Measurements from ENCODE around the gene RAB14.
"Not testable (repeated sequence)": the region's sequence is repeated elsewhere in the genome, so short reads cannot be mapped to it uniquely, and the experiment has no call there.

RAB14 gene

GRCh38 chr9:121179930-121180681 lies 21.6 kb downstream of the RAB14 start:
- H3K4me3 Mint-ChIP-seq: no peak overlapping the region
- no peaks in the 10 kb centered on the region for H3K27me3 Mint-ChIP-seq
- H3K4me1 Mint-ChIP-seq (ENCODE audit: low read depth in 2 of 2): peaks cover 11 to 45% of the 10 kb centered on the region in 2 donors
- ATAC-seq (replicated peaks) (no peak), DNase-seq (no peak)
- H3K36me3 Mint-ChIP-seq (ENCODE audit: insufficient read depth): peaks cover 74% of the 10 kb centered on the region
- H3K9me3 Mint-ChIP-seq: no peaks in the 10 kb centered on the region
- H3K27ac Mint-ChIP-seq: peak overlapping the region; percentile 14 to 87

- ATAC-seq (replicated peaks); H3K4me3 Mint-ChIP-seq; H3K9me3 Mint-ChIP-seq; H3K27me3 Mint-ChIP-seq; DNase-seq: not testable (repeated sequence)
- Mint-ChIP-seq H3K27ac (peak overlapping the region in 1 of 2 donors; percentile 87), H3K36me3 (ENCODE audit: insufficient read depth) (peaks cover 77% of the 10 kb centered on the region), H3K4me1 (ENCODE audit: low read depth in 2 of 2) (peaks cover 6 to 38% of the 10 kb centered on the region in 2 donors)
Observed at GRCh38 chr9:121179373-121179721, 22.3 kb downstream of the RAB14 start.

- Mint-ChIP-seq H3K27ac (peak overlapping the region; percentile 6 to 62), H3K9me3 (no peaks in the 10 kb centered on the region), H3K36me3 (ENCODE audit: insufficient read depth) (peaks cover 79% of the 10 kb centered on the region), H3K27me3 (no peaks in the 10 kb centered on the region), H3K4me1 (ENCODE audit: low read depth in 2 of 2) (peaks cover 5 to 35% of the 10 kb centered on the region in 2 donors), H3K4me3 (no peak overlapping the region)
- ATAC-seq (replicated peaks): no peak
- no peak for DNase-seq
Observed at GRCh38 chr9:121178676-121179372, 22.8 kb downstream of the RAB14 start.

GRCh38 chr9:121173501-121173900 lies 28.2 kb downstream of the RAB14 start:
- peaks cover 79% of the 10 kb centered on the region for H3K36me3 Mint-ChIP-seq (ENCODE audit: insufficient read depth)

GRCh38 chr9:121172726-121173487 lies 28.8 kb downstream of the RAB14 start:
- H3K4me3 Mint-ChIP-seq: no peak overlapping the region
- DNase-seq (no peak), ATAC-seq (replicated peaks) (no peak)
- peaks cover 8 to 18% of the 10 kb centered on the region in 2 donors for H3K4me1 Mint-ChIP-seq (ENCODE audit: low read depth in 2 of 2)
- H3K36me3 Mint-ChIP-seq (ENCODE audit: insufficient read depth): peaks cover 79% of the 10 kb centered on the region
- H3K27me3 Mint-ChIP-seq: no peaks in the 10 kb centered on the region
- H3K27ac Mint-ChIP-seq: peak overlapping the region; percentile 84
- H3K9me3 Mint-ChIP-seq: no peaks in the 10 kb centered on the region

More at GRCh38 chr9:121173501-121173900, 28.2 kb downstream of the RAB14 start:
- Mint-ChIP-seq H3K4me1 (ENCODE audit: low read depth in 2 of 2) (peaks cover 5 to 14% of the 10 kb centered on the region in 2 donors), H3K4me3 (no peak overlapping the region), H3K27me3 (no peaks in the 10 kb centered on the region), H3K27ac (peak overlapping the region; percentile 84), H3K9me3 (no peaks in the 10 kb centered on the region)
- ATAC-seq (replicated peaks) (no peak), DNase-seq (no peak)

- ATAC-seq (replicated peaks) (no peak), DNase-seq (no peak)
- H3K4me3 Mint-ChIP-seq: no peak overlapping the region
- peaks cover 81% of the 10 kb centered on the region for H3K36me3 Mint-ChIP-seq (ENCODE audit: insufficient read depth)
- no peaks in the 10 kb centered on the region for H3K27me3 Mint-ChIP-seq
- H3K27ac Mint-ChIP-seq: peak overlapping the region; percentile 20 to 25
- no peaks in the 10 kb centered on the region for H3K9me3 Mint-ChIP-seq
- peaks cover 9 to 18% of the 10 kb centered on the region in 2 donors for H3K4me1 Mint-ChIP-seq (ENCODE audit: low read depth in 2 of 2)
Observed at GRCh38 chr9:121171236-121171635, 30.4 kb downstream of the RAB14 start.

GRCh38 chr9:121169094-121169601 lies 32.5 kb downstream of the RAB14 start:
- ATAC-seq (replicated peaks): peak; percentile 58
- Mint-ChIP-seq H3K27me3 (no peaks in the 10 kb centered on the region), H3K36me3 (ENCODE audit: insufficient read depth) (peaks cover 86% of the 10 kb centered on the region), H3K4me3 (no peak overlapping the region), H3K27ac (peak overlapping the region; percentile 72 to 91), H3K4me1 (ENCODE audit: low read depth in 2 of 2) (peaks cover 9 to 17% of the 10 kb centered on the region in 2 donors), H3K9me3 (no peaks in the 10 kb centered on the region)
- no peak for DNase-seq

GRCh38 chr9:121168052-121168451 lies 33.6 kb downstream of the RAB14 start:
- H3K9me3 Mint-ChIP-seq: no peaks in the 10 kb centered on the region
- H3K27ac Mint-ChIP-seq: peak overlapping the region; percentile 1 to 91

GRCh38 chr9:121160025-121160424 lies 41.6 kb downstream of the RAB14 start:
- Mint-ChIP-seq H3K27me3 (no peaks in the 10 kb centered on the region), H3K9me3 (no peaks in the 10 kb centered on the region), H3K36me3 (ENCODE audit: insufficient read depth) (peaks cover 86% of the 10 kb centered on the region), H3K4me1 (ENCODE audit: low read depth in 2 of 2) (peaks cover 5 to 13% of the 10 kb centered on the region in 2 donors), H3K4me3 (no peak overlapping the region), H3K27ac (no peak overlapping the region)
- ATAC-seq (replicated peaks) (no peak), DNase-seq (no peak)

More at GRCh38 chr9:121168052-121168451, 33.6 kb downstream of the RAB14 start:
- Mint-ChIP-seq H3K27me3 (no peaks in the 10 kb centered on the region), H3K4me1 (ENCODE audit: low read depth in 2 of 2) (peaks cover 7 to 11% of the 10 kb centered on the region in 2 donors), H3K36me3 (ENCODE audit: insufficient read depth) (peaks cover 86% of the 10 kb centered on the region), H3K4me3 (no peak overlapping the region)
- ATAC-seq (replicated peaks) (no peak), DNase-seq (no peak)

- H3K4me1 Mint-ChIP-seq (ENCODE audit: low read depth in 2 of 2): peaks cover 8 to 13% of the 10 kb centered on the region in 2 donors
- DNase-seq (no peak), ATAC-seq (replicated peaks) (no peak)
- no peaks in the 10 kb centered on the region for H3K27me3 Mint-ChIP-seq
- H3K4me3 Mint-ChIP-seq: no peak overlapping the region
- no peaks in the 10 kb centered on the region for H3K9me3 Mint-ChIP-seq
- no peak overlapping the region for H3K27ac Mint-ChIP-seq
- H3K36me3 Mint-ChIP-seq (ENCODE audit: insufficient read depth): peaks cover 77% of the 10 kb centered on the region
Observed at GRCh38 chr9:121157939-121158338, 43.7 kb downstream of the RAB14 start.

- H3K36me3 Mint-ChIP-seq (ENCODE audit: insufficient read depth): peaks cover 71% of the 10 kb centered on the region
- peaks cover 8 to 18% of the 10 kb centered on the region in 2 donors for H3K4me1 Mint-ChIP-seq (ENCODE audit: low read depth in 2 of 2)
- no peak overlapping the region for H3K4me3 Mint-ChIP-seq
- H3K9me3 Mint-ChIP-seq: no peaks in the 10 kb centered on the region
- no peak overlapping the region for H3K27ac Mint-ChIP-seq
- ATAC-seq (replicated peaks) (peak; percentile 94), DNase-seq (peak in 1 of 3 experiments; percentile 17)
- H3K27me3 Mint-ChIP-seq: no peaks in the 10 kb centered on the region
Observed at GRCh38 chr9:121156263-121156731, 45.4 kb downstream of the RAB14 start.

- H3K4me3 Mint-ChIP-seq: no peak overlapping the region
- no peak overlapping the region for H3K27ac Mint-ChIP-seq
- peaks cover 69% of the 10 kb centered on the region for H3K36me3 Mint-ChIP-seq (ENCODE audit: insufficient read depth)
Observed at GRCh38 chr9:121154782-121155181, 46.9 kb downstream of the RAB14 start.

GRCh38 chr9:121153642-121154041 lies 48.0 kb downstream of the RAB14 start:
- no peaks in the 10 kb centered on the region for H3K27me3 Mint-ChIP-seq
- DNase-seq (no peak), ATAC-seq (replicated peaks) (no peak)
- peaks cover 8 to 18% of the 10 kb centered on the region in 2 donors for H3K4me1 Mint-ChIP-seq (ENCODE audit: low read depth in 2 of 2)
- H3K27ac Mint-ChIP-seq: peak overlapping the region in 1 of 2 donors; percentile 16
- peaks cover 71% of the 10 kb centered on the region for H3K36me3 Mint-ChIP-seq (ENCODE audit: insufficient read depth)
- no peaks in the 10 kb centered on the region for H3K9me3 Mint-ChIP-seq
- no peak overlapping the region for H3K4me3 Mint-ChIP-seq

More at GRCh38 chr9:121154782-121155181, 46.9 kb downstream of the RAB14 start:
- Mint-ChIP-seq H3K27me3 (no peaks in the 10 kb centered on the region), H3K4me1 (ENCODE audit: low read depth in 2 of 2) (peaks cover 8 to 18% of the 10 kb centered on the region in 2 donors), H3K9me3 (no peaks in the 10 kb centered on the region)
- ATAC-seq (replicated peaks) (no peak), DNase-seq (no peak)

All from effector memory CD8-positive, alpha-beta T cell (primary cell).